A549 treated with CpdA at 1 μM for 4 hours (cell line): ENCODE data around the gene WWC2. TPM values are rescaled to one million over a fixed set of nuclear protein-coding genes. Genes with fewer than 3 reads are reported as not detected.

ENCODE experiments used
- total RNA-seq: library from RNA; stranded (reverse); fragments of 200-300 nt; extraction: Qiagen RNA extraction; gene quantifications from 5 replicates; pipeline ENCODE4 v1.2.3, GENCODE V29; 2022; ENCODE audit warnings: low read depth

WWC2 gene
- 11.8 to 17.7 TPM (median 16.6 TPM) in 5 replicates for total RNA-seq

DNA sequence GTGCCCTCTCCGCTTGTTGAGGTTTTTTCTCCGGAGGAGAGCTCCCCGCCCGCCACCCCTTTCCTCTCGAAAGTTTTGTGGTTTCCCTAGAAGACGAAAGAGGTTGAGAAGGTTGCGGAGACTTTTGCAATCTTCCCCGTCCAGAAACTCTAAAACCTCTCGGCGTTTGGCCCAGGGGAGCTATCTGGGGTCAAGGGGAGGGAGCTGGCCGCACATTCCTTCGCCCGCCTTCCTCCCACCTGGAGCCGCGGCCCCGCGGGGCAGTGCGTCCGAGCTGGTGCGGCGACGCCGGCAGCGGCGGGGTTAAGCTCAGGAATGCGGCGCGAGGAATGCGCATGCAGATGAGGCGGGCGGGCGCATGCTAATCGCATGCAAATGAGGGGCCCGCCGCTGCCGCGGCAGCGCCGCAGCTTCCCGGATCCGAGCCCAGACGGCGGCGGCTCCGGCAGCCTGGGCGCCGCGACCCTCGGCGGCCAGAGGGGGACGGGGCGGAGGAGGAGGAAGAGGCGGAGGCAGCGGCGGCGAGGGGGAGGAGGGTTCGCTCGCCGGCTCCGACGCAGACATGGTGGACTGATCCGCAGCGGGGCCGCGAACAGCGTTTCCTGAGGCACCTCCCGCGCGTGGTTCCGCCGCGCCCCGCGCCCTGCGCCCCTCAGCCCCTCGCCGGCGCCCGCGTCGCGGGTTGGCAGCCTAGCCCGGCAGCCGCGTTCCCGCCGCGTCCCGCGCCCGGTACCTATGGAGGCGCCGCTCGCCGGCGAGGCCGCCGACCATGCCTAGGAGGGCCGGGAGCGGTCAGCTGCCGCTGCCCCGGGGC lies at the start of gene WWC2:
Gene WWC2 (plus strand): TSS at position 535 of the 814 bp plus-strand sequence. CDS start 235 bp downstream, at position 770.

DNA sequence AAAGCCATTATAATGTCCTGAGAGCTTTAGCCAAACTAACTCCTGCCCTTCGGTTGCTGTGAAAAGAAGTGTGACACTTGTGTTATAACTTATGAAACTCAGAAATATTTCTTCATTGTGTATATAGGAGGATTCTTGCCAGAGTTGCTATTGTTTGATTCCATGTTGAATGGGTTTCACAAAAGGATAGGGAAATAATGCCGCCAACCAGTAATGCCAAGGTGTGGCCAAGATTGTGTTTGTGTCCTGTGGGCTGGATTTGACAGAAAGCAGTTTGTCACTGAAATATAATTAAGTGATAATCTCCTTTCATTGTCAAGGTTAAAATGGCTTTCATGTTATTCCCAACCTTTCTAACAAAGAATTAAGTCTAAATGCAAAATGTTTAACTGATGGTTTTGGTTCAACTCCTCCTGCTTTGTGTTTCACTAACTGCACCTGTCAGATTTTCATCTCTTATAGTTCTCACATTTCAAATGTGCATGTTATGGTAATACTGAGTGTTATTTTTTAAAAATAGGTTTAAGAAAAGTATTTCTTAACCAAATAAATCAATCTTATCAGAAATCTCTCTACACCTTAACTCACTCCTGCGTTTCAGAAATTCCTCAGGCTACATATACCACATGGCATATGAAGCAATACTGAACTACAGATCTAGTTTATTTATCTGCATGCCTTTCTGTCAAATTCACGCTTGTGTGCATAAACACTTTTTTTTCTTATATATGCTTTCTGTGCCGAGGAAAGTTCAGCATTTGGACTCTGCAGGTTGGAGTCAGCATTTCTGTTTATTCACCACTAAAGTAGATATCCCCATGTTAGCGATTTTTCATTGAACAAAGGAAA lies 221.4 kb downstream of the WWC2 start, which contains the start of gene CLDN22:
Gene CLDN22 (minus strand): TSS at position 66 of the 849 bp plus-strand sequence. CDS start 58 bp downstream, at position 8.

DNA sequence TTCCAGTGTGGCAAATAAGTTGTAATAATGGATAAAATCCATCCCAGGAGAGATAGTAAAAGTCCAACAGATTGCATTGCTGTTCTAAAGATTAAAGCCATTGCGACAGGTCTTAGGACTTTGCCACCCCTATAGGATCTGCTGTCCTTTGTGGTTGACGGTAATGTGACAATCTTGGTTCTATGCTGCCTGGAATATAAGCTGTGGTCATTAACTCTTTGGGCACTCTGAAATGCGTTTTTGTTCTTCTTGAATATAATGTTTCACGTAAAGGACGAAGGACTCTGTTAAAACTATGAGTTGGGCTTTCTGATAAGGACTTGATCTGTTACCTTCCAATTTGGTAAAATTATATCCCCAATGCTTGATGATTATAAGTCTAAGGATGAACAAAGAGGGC lies 223.3 kb downstream of the WWC2 start, which contains the start of gene CLDN24:
Gene CLDN24 (minus strand): TSS at position 101 of the 400 bp plus-strand sequence. CDS start 0 bp downstream, at position 101.

Other genes starting within 250 kb of the WWC2 start
- gene DCTD, start 181.9 kb upstream of the WWC2 start, total RNA-seq, result 77.0 to 81.1 TPM (median 78.0 TPM) in 5 replicates
- not detected in 5 replicates for gene CLDN22, start 221.0 kb downstream of the WWC2 start, total RNA-seq
- not detected in 5 replicates for gene CLDN24, start 223.2 kb downstream of the WWC2 start, total RNA-seq